GM12878 (cell line): ENCODE data around the gene GAS6.

ENCODE experiments used
- EZH2 ChIP-seq: IDR thresholded peaks from 2 replicates; pipeline ENCODE4 v1.6.1; 2012; ENCODE audit warnings: low read depth, mild to moderate bottlenecking, control low read depth, inconsistent platforms, low read length, borderline replicate concordance; ENCODE audit not compliant: control insufficient read depth
- IKZF2 ChIP-seq, 2 experiments: fragments of 450-650 bp; IDR thresholded peaks; 2 replicates each; pipeline ENCODE4 v1.6.1; 2017; ENCODE audit warnings: mild to moderate bottlenecking in 2 of 2, moderate library complexity in 2 of 2
- POLR2A ChIP-seq: IDR thresholded peaks from 2 replicates; pipeline ENCODE4 v1.6.1; 2011; ENCODE audit warnings: low read depth, mild to moderate bottlenecking, low read length
- ZSCAN29 ChIP-seq: fragments of 450-650 bp; IDR thresholded peaks from 2 replicates; pipeline ENCODE4 v1.6.1; 2017; ENCODE audit warnings: mild to moderate bottlenecking, moderate library complexity
- TF ChIP-seq, protein P1 (sequence below), 3 experiments: IDR thresholded peaks in 2 of 3; conservative IDR thresholded peaks in 1 of 3; 2 replicates each; pipeline ENCODE4 v1.5.1; 2011; ENCODE audit warnings: low read depth in 3 of 3, low read length in 3 of 3, mild to moderate bottlenecking in 3 of 3, control low read depth in 2 of 3, moderate library complexity in 2 of 3, inconsistent platforms in 1 of 3, mixed read lengths in 1 of 3; ENCODE audit not compliant: control insufficient read depth in 2 of 3, insufficient read depth in 1 of 3; ENCODE audit errors: extremely low read depth in 1 of 3

- TF ChIP-seq POLR2A (no peak), ZSCAN29 (no peak), EZH2 (no peak), IKZF2 (IDR thresholded peaks at IDR 0.05) (no peak)
- TF ChIP-seq, protein P1, sequence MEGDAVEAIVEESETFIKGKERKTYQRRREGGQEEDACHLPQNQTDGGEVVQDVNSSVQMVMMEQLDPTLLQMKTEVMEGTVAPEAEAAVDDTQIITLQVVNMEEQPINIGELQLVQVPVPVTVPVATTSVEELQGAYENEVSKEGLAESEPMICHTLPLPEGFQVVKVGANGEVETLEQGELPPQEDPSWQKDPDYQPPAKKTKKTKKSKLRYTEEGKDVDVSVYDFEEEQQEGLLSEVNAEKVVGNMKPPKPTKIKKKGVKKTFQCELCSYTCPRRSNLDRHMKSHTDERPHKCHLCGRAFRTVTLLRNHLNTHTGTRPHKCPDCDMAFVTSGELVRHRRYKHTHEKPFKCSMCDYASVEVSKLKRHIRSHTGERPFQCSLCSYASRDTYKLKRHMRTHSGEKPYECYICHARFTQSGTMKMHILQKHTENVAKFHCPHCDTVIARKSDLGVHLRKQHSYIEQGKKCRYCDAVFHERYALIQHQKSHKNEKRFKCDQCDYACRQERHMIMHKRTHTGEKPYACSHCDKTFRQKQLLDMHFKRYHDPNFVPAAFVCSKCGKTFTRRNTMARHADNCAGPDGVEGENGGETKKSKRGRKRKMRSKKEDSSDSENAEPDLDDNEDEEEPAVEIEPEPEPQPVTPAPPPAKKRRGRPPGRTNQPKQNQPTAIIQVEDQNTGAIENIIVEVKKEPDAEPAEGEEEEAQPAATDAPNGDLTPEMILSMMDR (IDR thresholded peaks at IDR 0.05 in 2 of 3, conservative IDR thresholded peaks at IDR 0.05 in 1 of 3; ENCODE audit: control insufficient read depth in 2 of 3, extremely low read depth in 1 of 3, insufficient read depth in 1 of 3, low read depth in 3 of 3, low read length in 3 of 3) = no peak
These were observed 69.1 kb downstream of the GAS6 start for GRCh38 chr13:113794764-113795173.
